Effector memory CD8-positive, alpha-beta T cell (primary cell): ENCODE results near the gene IARS2.
"Not testable (repeated sequence)": the region's sequence is repeated elsewhere in the genome, so short reads cannot be mapped to it uniquely, and the experiment has no call there.

Experiments
- ATAC-seq: fragments of 150-1000 bp; cut with Tn5 transposase; replicated peaks from 2 replicates; pipeline ENCODE4 v1.10.0; 2021; ENCODE audit warnings: mild to moderate bottlenecking, moderate library complexity
- DNase-seq, 3 experiments: peaks; one replicate each; pipeline ENCODE4 v3.0.0; 2021
- H3K27ac Mint-ChIP-seq, 2 donors: one replicate each; pipeline ENCODE4 v1.8.0; 2022; ENCODE audit warnings: mild to moderate bottlenecking in 2 of 2, mixed read lengths in 2 of 2, moderate library complexity in 2 of 2
- H3K27me3 Mint-ChIP-seq, 2 donors: one replicate each; pipeline ENCODE4 v1.8.0; 2022; ENCODE audit warnings: mixed read lengths in 2 of 2
- H3K36me3 Mint-ChIP-seq: one replicate; pipeline ENCODE4 v1.8.0; 2022; ENCODE audit warnings: mild to moderate bottlenecking, moderate library complexity, mixed read lengths; ENCODE audit not compliant: insufficient read depth
- H3K4me1 Mint-ChIP-seq, 2 donors: one replicate each; pipeline ENCODE4 v1.8.0; 2022; ENCODE audit warnings: low read depth in 2 of 2, mixed read lengths in 2 of 2
- H3K4me3 Mint-ChIP-seq, 2 donors: one replicate each; pipeline ENCODE4 v1.8.0; 2022; ENCODE audit warnings: mild to moderate bottlenecking in 2 of 2, mixed read lengths in 2 of 2, moderate library complexity in 2 of 2
- H3K9me3 Mint-ChIP-seq, 2 donors: one replicate each; pipeline ENCODE4 v1.8.0; 2022; ENCODE audit warnings: mixed read lengths in 2 of 2

The IARS2 gene

GRCh38 chr1:220086261-220086686 is 7.7 kb upstream of the IARS2 start:
- H3K27me3 Mint-ChIP-seq, H3K4me3 Mint-ChIP-seq, ATAC-seq, H3K9me3 Mint-ChIP-seq, DNase-seq, H3K27ac Mint-ChIP-seq: not testable (repeated sequence)
- H3K36me3 Mint-ChIP-seq, result peaks cover 20% of the 10 kb centered on the region
- H3K4me1 Mint-ChIP-seq, result peaks cover 6 to 12% of the 10 kb centered on the region in 2 donors

GRCh38 chr1:220089650-220090556 is 4.0 kb upstream of the IARS2 start, which contains the start of gene BPNT1:
Gene BPNT1 (minus strand): TSS chr1:220089788. CDS start chr1:220079846, 9,942 bp downstream.
- peaks cover 6 to 8% of the 10 kb centered on the region in 2 donors for H3K4me1 Mint-ChIP-seq
- no peaks in the 10 kb centered on the region for H3K27me3 Mint-ChIP-seq

GRCh38 chr1:220092694-220093093 is 1.2 kb upstream of the IARS2 start:
- Mint-ChIP-seq H3K27ac (no peak overlapping the region), H3K27me3 (no peaks in the 10 kb centered on the region), H3K4me1 (peaks cover 13 to 19% of the 10 kb centered on the region in 2 donors), H3K36me3 (peaks cover 32% of the 10 kb centered on the region), H3K4me3 (no peak overlapping the region), H3K9me3 (no peaks in the 10 kb centered on the region)
- no peak for ATAC-seq
- no peak for DNase-seq

More at GRCh38 chr1:220089650-220090556, 4.0 kb upstream of the IARS2 start, which contains the start of gene BPNT1:
- DNase-seq (peak; percentile 99), ATAC-seq (peak; percentile 70)
- H3K4me3 Mint-ChIP-seq, result peak within 1 kb of the TSS; percentile 92 to 97
- H3K27ac Mint-ChIP-seq, result peak within 1 kb of the TSS; percentile 75 to 91
- H3K36me3 Mint-ChIP-seq, result peaks cover 16% of the 10 kb centered on the region
- no peaks in the 10 kb centered on the region for H3K9me3 Mint-ChIP-seq

DNA sequence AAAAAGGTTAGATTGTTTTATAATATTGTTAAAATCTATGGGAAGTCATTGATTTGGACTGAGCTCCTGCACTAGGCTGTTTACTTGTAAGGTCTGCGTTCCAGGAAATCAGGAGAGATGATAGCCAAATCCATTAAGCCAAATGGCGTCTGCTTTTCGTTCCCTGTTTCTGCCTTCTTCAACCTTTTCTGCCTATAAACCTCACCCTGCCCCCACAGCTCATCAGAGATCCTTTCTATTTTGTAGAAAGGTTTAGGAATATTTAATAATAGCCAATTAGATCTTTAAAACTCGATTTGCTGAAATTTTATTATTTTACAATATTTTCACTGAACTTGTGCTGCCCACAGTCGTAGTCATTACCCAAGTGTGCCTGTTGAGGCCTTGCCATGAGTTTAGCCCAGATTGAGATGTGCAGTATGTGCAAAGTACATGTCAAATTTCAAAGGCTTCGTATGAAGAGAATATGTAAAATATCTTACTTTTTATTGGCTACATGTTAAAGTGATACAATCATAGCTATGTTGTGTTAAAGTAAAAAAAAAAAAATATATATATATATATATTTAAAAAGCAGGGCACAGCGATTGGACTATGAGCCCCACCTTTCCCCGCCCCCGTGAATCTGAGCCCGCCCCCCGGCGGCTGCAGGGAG is 444 bp upstream of the IARS2 start:
- Mint-ChIP-seq H3K27me3 (no peaks in the 10 kb centered on the region), H3K4me1 (peaks cover 13 to 23% of the 10 kb centered on the region in 2 donors), H3K9me3 (no peaks in the 10 kb centered on the region), H3K4me3 (peak overlapping the region; percentile 64 to 66), H3K36me3 (peaks cover 39% of the 10 kb centered on the region), H3K27ac (peak overlapping the region in 1 of 2 donors; percentile 5)
- DNase-seq, result no peak
- no peak for ATAC-seq

DNA sequence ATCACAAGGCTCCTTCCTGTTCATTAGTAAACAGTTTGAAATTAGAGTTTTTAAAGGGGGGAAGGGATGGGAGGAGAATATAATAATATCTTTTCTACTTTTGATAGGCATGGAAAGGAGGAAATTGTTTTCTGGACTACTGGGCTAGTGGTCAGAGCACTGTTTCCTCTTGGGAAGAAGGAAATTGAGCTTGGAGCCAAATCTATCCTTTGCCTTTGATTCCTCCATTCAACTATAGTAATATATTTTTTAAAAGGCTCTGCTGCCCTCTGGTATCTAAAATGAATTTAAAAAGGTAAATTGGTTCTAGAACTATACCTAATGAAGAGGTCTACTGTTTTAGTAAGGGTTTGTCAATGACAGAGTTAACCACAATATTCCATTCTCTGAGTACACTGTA is 5.9 kb downstream of the IARS2 start:
- Mint-ChIP-seq H3K36me3 (peaks cover 83% of the 10 kb centered on the region), H3K4me3 (no peak overlapping the region), H3K27ac (peak overlapping the region in 1 of 2 donors; percentile 19), H3K4me1 (peaks cover 9 to 15% of the 10 kb centered on the region in 2 donors), H3K9me3 (no peaks in the 10 kb centered on the region), H3K27me3 (no peaks in the 10 kb centered on the region)
- DNase-seq (no peak), ATAC-seq (no peak)

DNA sequence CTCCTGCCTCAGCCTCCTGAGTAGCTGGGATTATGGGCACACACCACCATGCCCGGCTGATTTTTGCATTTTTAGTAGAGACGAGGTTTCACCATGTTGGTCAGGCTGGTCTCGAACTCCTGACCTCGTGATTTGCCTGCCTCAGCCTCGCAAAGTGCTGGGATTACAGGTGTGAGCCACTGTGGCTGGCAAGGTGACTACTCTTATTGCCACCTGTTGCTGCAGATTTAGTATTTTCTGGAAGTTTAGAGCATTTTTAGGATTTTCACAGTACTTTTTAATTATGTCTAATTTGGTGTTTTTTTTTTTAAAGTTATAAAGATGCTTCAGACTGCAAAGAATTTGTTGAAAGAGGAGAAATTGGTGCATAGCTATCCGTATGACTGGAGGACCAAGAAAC is 16.5 kb downstream of the IARS2 start:
- DNase-seq, H3K27ac Mint-ChIP-seq, H3K4me3 Mint-ChIP-seq, H3K9me3 Mint-ChIP-seq, H3K4me1 Mint-ChIP-seq, H3K27me3 Mint-ChIP-seq, ATAC-seq: not testable (repeated sequence)
- H3K36me3 Mint-ChIP-seq, result peaks cover 81% of the 10 kb centered on the region

GRCh38 chr1:220112600-220112999 is 18.7 kb downstream of the IARS2 start:
- not testable (repeated sequence) for H3K4me1 Mint-ChIP-seq, H3K27ac Mint-ChIP-seq, H3K27me3 Mint-ChIP-seq, DNase-seq, H3K9me3 Mint-ChIP-seq, ATAC-seq, H3K4me3 Mint-ChIP-seq
- peaks cover 78% of the 10 kb centered on the region for H3K36me3 Mint-ChIP-seq

DNA sequence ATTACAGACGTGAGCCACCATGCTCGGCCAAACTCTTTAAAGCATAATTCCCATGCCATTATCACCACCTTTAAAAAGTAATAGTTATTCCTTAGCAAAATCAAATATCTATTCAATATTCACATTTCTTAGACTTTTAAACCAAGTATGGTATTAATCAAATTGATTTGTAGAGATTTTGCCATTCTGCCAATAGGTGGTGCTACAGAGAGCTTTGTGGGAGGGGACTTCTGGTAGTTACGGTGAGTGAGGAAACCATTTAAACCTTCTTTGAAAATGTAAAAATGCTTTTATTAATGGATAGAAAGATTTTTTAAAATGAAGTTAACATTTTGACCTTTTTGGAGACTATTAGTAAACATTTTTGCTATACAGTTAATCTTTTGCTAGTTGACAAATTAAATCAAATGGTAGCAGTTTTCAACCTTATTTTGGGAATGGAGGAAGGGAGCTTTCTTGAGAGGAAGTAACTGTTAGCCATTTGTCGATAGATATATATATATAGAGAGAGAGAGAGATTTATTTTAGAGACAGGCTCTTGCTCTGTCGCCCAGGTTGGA is 19.3 kb downstream of the IARS2 start:
- DNase-seq (peak; percentile 33 to 36 (median 35)), ATAC-seq (peak; percentile 84)
- Mint-ChIP-seq H3K27ac (peak overlapping the region; percentile 22 to 50), H3K36me3 (peaks cover 75% of the 10 kb centered on the region), H3K4me3 (peak overlapping the region; percentile 46 to 59), H3K4me1 (peaks cover 4 to 9% of the 10 kb centered on the region in 2 donors), H3K9me3 (no peaks in the 10 kb centered on the region), H3K27me3 (no peaks in the 10 kb centered on the region)

DNA sequence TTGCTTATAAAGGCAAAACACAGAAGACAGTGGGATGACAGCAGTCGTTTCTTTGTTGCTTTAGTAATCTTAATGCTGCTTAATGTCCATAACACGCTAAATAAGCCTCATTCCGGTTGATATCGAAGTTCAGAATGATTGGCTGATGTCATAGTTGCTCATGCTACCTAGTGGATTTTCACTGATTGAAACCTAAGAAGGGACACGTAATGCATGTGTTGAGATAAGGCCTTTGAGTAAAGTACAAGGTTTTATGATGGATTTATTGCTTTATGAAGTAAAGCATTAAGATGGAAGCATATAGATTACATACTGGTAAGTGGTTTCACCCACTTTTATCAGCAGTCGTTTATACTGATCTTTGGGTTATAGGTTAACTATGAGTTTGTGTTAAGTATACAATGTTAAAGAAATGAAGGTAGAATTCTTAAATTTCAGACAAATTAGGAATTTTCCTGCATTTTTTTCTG is 25.1 kb downstream of the IARS2 start:
- Mint-ChIP-seq H3K4me3 (no peak overlapping the region), H3K36me3 (peaks cover 50% of the 10 kb centered on the region)

GRCh38 chr1:220121791-220122530 is 28.0 kb downstream of the IARS2 start:
- no peak for DNase-seq
- Mint-ChIP-seq H3K27ac (peak overlapping the region; percentile 20 to 23), H3K4me1 (peaks cover 3 to 9% of the 10 kb centered on the region in 2 donors), H3K4me3 (no peak overlapping the region), H3K27me3 (no peaks in the 10 kb centered on the region), H3K9me3 (no peaks in the 10 kb centered on the region), H3K36me3 (peaks cover 41% of the 10 kb centered on the region)
- no peak for ATAC-seq

More for the DNA sequence above, 25.1 kb downstream of the IARS2 start:
- no peak for DNase-seq
- Mint-ChIP-seq H3K9me3 (no peaks in the 10 kb centered on the region), H3K27ac (no peak overlapping the region), H3K4me1 (peaks cover 3 to 6% of the 10 kb centered on the region in 2 donors), H3K27me3 (no peaks in the 10 kb centered on the region)
- ATAC-seq, result no peak

GRCh38 chr1:220123066-220123465 is 29.1 kb downstream of the IARS2 start:
- Mint-ChIP-seq H3K9me3 (no peaks in the 10 kb centered on the region), H3K36me3 (peaks cover 36% of the 10 kb centered on the region), H3K4me3 (no peak overlapping the region), H3K27me3 (no peaks in the 10 kb centered on the region), H3K27ac (no peak overlapping the region), H3K4me1 (peaks cover 3 to 9% of the 10 kb centered on the region in 2 donors)
- no peak for ATAC-seq
- no peak for DNase-seq

GRCh38 chr1:220123889-220124288 is 30.0 kb downstream of the IARS2 start:
- DNase-seq (no peak), ATAC-seq (no peak)
- Mint-ChIP-seq H3K4me1 (peaks cover 3 to 9% of the 10 kb centered on the region in 2 donors), H3K4me3 (no peak overlapping the region), H3K9me3 (no peaks in the 10 kb centered on the region), H3K27me3 (no peaks in the 10 kb centered on the region), H3K36me3 (peaks cover 35% of the 10 kb centered on the region), H3K27ac (no peak overlapping the region)

DNA sequence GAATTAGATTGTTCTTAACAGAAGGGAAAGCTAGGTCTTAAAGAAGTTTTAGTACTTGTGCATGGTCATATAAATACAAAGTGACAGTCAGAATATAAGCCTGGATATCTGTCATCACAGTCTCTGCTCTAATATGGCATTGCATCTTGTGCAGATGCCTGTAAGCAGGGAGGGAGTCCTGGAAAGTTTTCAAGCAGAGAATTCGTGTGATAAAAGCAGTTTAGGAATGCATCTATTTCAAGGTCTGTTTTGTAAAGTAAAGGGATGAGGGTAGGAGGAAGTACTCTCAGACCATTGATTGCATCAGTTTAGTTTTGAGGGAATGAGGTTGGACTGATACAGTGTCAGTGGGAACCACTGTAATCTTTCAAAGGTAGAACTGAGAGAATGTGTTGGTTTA is 30.6 kb downstream of the IARS2 start:
- Mint-ChIP-seq H3K27ac (peak overlapping the region in 1 of 2 donors; percentile 25), H3K9me3 (peaks cover 0 to 3% of the 10 kb centered on the region in 2 donors), H3K4me3 (no peak overlapping the region), H3K4me1 (peaks cover 3 to 11% of the 10 kb centered on the region in 2 donors), H3K36me3 (peaks cover 37% of the 10 kb centered on the region), H3K27me3 (no peaks in the 10 kb centered on the region)
- ATAC-seq (no peak), DNase-seq (no peak)
